ENCODE results near the gene CTNNA2. TPM values are rescaled to one million over a fixed set of nuclear protein-coding genes. Genes with fewer than 3 reads are reported as not detected.

CTNNA2 gene
- total and polyA plus RNA-seq, 7 donors = 0.03 to 0.36 (median 0.17) TPM; not detected in 4

DNA sequence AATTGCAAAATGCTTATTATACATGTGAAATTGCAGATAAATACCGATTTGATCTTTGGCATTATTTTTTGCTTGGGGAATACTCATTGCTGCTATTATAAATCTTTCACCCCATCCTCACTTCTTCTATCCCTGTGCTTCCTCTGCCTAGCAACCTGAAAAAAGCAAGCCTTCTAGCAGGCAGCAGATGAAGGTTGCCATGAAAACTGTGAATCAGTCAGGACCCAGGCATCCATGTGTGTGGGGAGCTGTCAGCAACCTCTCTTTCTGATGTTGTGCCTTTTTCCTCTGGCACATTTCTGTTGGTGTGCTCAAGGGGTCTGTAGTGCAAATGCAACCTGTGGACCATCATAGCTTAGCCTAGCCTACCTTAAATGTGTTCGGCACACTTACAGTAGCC lies 427.5 kb downstream of the CTNNA2 start:
- H3K4me3 ChIP-seq = no peak overlapping the region
- ATAC-seq = no peak
- 86 to 93% (median 89%) methylated on average over 2 of the region's 2 CpGs for WGBS, 3 donors
- no peak for DNase-seq
- intact Hi-C loops (cut with DNase I) = no loop called here
- H3K9me3 ChIP-seq = no peaks in the 10 kb centered on the region
- H3K27me3 ChIP-seq (ENCODE audit: insufficient read depth in 3 of 3, low read length in 2 of 3) = no peaks in the 10 kb centered on the region
- H3K4me1 ChIP-seq = no peaks in the 10 kb centered on the region
- no peak for TF ChIP-seq CTCF (IDR thresholded peaks at IDR 0.05)
- no peaks in the 10 kb centered on the region for H3K36me3 ChIP-seq (ENCODE audit: insufficient read depth in 1 of 2, low read depth in 1 of 2)
- H3K27ac ChIP-seq = no peak overlapping the region

DNA sequence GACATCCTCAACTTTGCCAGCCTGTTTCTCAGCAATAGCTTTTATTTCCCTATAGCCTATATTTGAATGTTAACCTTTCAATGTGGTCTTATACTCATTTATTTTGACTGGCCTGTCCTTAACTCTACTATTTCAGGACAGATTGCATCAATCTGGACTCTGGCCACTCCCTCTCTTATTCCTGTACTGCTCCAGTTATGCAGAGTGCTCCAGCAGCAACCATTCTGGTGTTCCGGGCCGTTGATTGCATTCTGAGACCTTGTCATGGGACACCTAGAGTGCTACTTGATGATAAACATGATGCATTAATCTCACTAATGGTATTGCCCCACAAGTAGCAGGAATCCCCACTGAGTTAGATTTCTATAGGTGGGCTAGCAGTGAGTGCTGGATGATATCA lies 428.3 kb downstream of the CTNNA2 start:
- WGBS, 3 donors = 51 to 86% (median 70%) methylated on average over 2 of the region's 2 CpGs
- Histone ChIP-seq H3K4me3 (no peak overlapping the region), H3K27ac (no peak overlapping the region), H3K36me3 (ENCODE audit: insufficient read depth in 1 of 2, low read depth in 1 of 2) (no peaks in the 10 kb centered on the region), H3K4me1 (no peaks in the 10 kb centered on the region), H3K9me3 (no peaks in the 10 kb centered on the region), H3K27me3 (ENCODE audit: insufficient read depth in 3 of 3, low read length in 2 of 3) (no peaks in the 10 kb centered on the region)
- DNase-seq = no peak
- peak in 2 of 4 donors; percentile 38 to 48 for ATAC-seq
- intact Hi-C loops (cut with DNase I) = no loop called here
- no peak for TF ChIP-seq CTCF (IDR thresholded peaks at IDR 0.05)

GRCh38 chr2:79944205-79944604 lies 431.4 kb downstream of the CTNNA2 start:
- H3K4me1 ChIP-seq = no peaks in the 10 kb centered on the region
- H3K9me3 ChIP-seq = no peaks in the 10 kb centered on the region
- WGBS, 3 donors = 59 to 81% (median 79%) methylated on average over 1 of the region's 1 CpG
- ATAC-seq = no peak
- TF ChIP-seq CTCF (IDR thresholded peaks at IDR 0.05) = no peak
- H3K27ac ChIP-seq = no peak overlapping the region
- no peak overlapping the region for H3K4me3 ChIP-seq
- no peak for DNase-seq
- no peaks in the 10 kb centered on the region for H3K27me3 ChIP-seq (ENCODE audit: insufficient read depth in 3 of 3, low read length in 2 of 3)
- intact Hi-C loops (cut with DNase I) = no loop called here
- no peaks in the 10 kb centered on the region for H3K36me3 ChIP-seq (ENCODE audit: insufficient read depth in 1 of 2, low read depth in 1 of 2)

DNA sequence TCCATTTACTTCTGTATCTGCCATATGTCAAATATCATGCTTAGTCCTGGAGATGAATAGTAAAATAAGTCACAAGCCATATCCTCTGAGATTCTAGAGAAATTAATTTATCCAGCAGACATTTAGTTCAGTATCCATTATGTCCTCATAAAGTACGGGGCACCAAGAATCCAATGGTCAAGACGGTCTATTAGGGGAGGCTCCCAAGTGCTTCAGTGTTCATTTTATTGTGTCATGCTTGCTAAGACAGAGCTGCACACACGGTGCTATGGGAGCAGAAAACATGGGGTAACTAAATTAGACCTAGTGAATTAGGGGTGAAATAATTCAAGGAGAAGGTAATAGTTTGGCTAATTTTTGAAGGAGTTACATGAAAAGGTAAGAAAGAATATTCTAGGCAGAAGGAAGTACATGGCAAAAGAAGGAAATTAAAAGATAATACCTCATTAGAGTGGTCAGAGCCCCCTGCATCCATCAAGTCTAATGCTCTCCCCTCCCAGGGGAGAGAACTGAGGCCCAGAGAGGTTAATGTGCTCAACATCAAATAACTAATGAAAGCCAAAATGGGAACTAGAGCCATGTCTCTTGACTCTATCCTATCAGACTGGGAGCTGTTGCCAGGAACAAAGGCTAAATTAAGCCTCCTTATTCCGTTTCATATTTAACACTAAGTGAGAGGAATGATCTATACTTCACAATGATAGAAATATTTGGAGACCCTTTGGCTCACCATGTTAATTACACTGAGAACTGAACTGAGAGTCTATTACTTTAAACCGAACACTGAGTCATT lies 433.0 kb downstream of the CTNNA2 start:
- no peaks in the 10 kb centered on the region for H3K9me3 ChIP-seq
- H3K27me3 ChIP-seq (ENCODE audit: insufficient read depth in 3 of 3, low read length in 2 of 3) = no peaks in the 10 kb centered on the region
- no peak for TF ChIP-seq CTCF (IDR thresholded peaks at IDR 0.05)
- H3K36me3 ChIP-seq (ENCODE audit: insufficient read depth in 1 of 2, low read depth in 1 of 2) = no peaks in the 10 kb centered on the region
- intact Hi-C loops (cut with DNase I) = no loop called here
- H3K4me1 ChIP-seq = no peaks in the 10 kb centered on the region
- DNase-seq = no peak
- H3K4me3 ChIP-seq = no peak overlapping the region
- no peak overlapping the region for H3K27ac ChIP-seq
- WGBS, 3 donors = 63 to 68% (median 65%) methylated on average over 5 of the region's 5 CpGs
- no peak for ATAC-seq

GRCh38 chr2:79947751-79948150 lies 434.9 kb downstream of the CTNNA2 start:
- Histone ChIP-seq H3K4me1 (no peaks in the 10 kb centered on the region), H3K27ac (no peak overlapping the region), H3K9me3 (no peaks in the 10 kb centered on the region), H3K27me3 (ENCODE audit: insufficient read depth in 3 of 3, low read length in 2 of 3) (no peaks in the 10 kb centered on the region), H3K4me3 (no peak overlapping the region), H3K36me3 (ENCODE audit: insufficient read depth in 1 of 2, low read depth in 1 of 2) (no peaks in the 10 kb centered on the region)
- no peak for TF ChIP-seq CTCF (IDR thresholded peaks at IDR 0.05)
- WGBS, 3 donors = 55 to 90% (median 89%) methylated on average over 2 of the region's 2 CpGs
- ATAC-seq (no peak), DNase-seq (no peak)
- intact Hi-C loops (cut with DNase I) = no loop called here
